ENCODE measurements around the gene TXNRD2. TPM values are rescaled to one million over a fixed set of nuclear protein-coding genes. Genes with fewer than 3 reads are reported as not detected.

TXNRD2 gene
- total RNA-seq, 1 donor from 2014 or later: 22.9 TPM

- no peak for DNase-seq (ENCODE audit: low spot score in 2 of 2, unreplicated experiment in 2 of 2)
- no peak overlapping the region for H3K4me3 Mint-ChIP-seq
- TF ChIP-seq, protein P1, sequence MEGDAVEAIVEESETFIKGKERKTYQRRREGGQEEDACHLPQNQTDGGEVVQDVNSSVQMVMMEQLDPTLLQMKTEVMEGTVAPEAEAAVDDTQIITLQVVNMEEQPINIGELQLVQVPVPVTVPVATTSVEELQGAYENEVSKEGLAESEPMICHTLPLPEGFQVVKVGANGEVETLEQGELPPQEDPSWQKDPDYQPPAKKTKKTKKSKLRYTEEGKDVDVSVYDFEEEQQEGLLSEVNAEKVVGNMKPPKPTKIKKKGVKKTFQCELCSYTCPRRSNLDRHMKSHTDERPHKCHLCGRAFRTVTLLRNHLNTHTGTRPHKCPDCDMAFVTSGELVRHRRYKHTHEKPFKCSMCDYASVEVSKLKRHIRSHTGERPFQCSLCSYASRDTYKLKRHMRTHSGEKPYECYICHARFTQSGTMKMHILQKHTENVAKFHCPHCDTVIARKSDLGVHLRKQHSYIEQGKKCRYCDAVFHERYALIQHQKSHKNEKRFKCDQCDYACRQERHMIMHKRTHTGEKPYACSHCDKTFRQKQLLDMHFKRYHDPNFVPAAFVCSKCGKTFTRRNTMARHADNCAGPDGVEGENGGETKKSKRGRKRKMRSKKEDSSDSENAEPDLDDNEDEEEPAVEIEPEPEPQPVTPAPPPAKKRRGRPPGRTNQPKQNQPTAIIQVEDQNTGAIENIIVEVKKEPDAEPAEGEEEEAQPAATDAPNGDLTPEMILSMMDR (IDR thresholded peaks at IDR 0.05; ENCODE audit: unreplicated experiment): no peak
- no peaks in the 10 kb centered on the region for H3K9me3 Mint-ChIP-seq
- no peak overlapping the region for H3K27ac Mint-ChIP-seq
- H3K36me3 Mint-ChIP-seq: peaks cover under 1% of the 10 kb centered on the region
- peaks cover 60% of the 10 kb centered on the region for H3K4me1 Mint-ChIP-seq
- H3K27me3 Mint-ChIP-seq (ENCODE audit: low read depth): no peaks in the 10 kb centered on the region
Observed at GRCh38 chr22:19844377-19845053, 97.1 kb downstream of the TXNRD2 start.

DNA sequence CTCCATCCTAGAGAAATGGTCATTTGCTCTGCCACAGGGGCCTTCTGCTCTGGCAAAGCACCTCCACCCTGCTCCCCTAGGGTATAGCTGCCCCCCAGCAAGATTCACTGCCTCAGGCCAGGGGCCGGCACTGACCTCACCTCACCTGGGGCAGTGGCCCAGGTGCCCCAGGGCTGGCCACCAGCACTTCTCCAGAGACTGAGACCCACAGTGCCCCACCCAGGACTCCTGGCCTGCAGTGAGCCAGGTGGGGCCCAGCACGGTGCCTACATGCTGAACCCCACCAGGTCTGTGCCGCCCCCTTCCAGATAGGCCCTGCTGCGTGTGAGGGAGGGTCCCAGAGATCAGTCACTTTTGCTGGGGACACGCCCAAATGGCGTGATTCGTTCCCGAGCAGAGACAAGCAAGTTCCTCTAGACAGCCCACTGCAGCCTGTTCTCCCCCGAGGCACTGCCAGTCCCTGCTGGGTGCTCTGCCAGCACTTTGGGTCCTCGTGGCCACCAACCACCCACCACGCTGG, 97.7 kb downstream of the TXNRD2 start:
- Mint-ChIP-seq H3K9me3 (no peaks in the 10 kb centered on the region), H3K36me3 (no peaks in the 10 kb centered on the region), H3K4me3 (no peak overlapping the region), H3K27ac (no peak overlapping the region), H3K4me1 (peaks cover 57% of the 10 kb centered on the region), H3K27me3 (ENCODE audit: low read depth) (no peaks in the 10 kb centered on the region)
- TF ChIP-seq, protein P1 (IDR thresholded peaks at IDR 0.05; ENCODE audit: unreplicated experiment): no peak
- DNase-seq (ENCODE audit: low spot score in 2 of 2, unreplicated experiment in 2 of 2): no peak

DNA sequence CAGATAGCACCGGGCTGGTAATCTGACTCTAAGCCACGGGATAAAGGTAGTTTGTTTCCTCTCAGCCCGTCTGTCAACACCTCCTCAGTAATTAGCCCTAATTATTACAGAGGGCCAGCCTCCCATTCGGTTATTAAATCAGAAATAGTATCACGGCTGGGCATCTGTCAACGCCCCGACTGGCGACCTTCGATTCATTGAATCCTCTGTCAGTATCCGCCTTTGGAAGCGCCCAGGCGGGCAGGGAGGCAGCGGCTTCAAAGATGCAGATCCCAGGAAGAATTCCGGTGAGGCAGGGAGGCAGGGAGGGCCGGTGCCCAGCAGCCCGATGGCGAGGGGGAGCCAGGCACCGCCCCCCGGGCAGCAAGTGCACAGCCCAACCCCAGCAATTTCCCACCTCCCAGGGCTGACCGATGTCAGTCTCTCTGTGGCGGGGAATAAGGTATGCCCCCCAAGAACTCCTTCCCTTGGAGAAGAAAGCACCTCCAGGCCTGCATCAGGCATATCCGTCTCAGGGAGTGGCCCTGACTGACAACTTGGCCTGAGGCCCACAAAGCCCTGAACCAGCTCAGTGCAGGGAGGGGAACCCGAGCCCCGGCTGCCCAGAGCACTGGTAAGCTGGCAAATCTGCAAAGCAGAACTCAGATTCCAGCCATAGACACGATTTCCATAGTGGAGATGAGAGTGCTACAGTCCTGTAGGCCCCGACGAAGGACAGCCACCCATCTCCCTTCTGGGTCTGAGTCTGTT, 98.3 kb downstream of the TXNRD2 start:
- peak in 1 of 2 experiments; percentile 39 for DNase-seq (ENCODE audit: low spot score in 2 of 2, unreplicated experiment in 2 of 2)
- Mint-ChIP-seq H3K27me3 (ENCODE audit: low read depth) (no peaks in the 10 kb centered on the region), H3K36me3 (no peaks in the 10 kb centered on the region), H3K4me3 (no peak overlapping the region), H3K9me3 (no peaks in the 10 kb centered on the region), H3K4me1 (peaks cover 51% of the 10 kb centered on the region), H3K27ac (peak overlapping the region; percentile 66)
- TF ChIP-seq, protein P1 (IDR thresholded peaks at IDR 0.05; ENCODE audit: unreplicated experiment): no peak

DNA sequence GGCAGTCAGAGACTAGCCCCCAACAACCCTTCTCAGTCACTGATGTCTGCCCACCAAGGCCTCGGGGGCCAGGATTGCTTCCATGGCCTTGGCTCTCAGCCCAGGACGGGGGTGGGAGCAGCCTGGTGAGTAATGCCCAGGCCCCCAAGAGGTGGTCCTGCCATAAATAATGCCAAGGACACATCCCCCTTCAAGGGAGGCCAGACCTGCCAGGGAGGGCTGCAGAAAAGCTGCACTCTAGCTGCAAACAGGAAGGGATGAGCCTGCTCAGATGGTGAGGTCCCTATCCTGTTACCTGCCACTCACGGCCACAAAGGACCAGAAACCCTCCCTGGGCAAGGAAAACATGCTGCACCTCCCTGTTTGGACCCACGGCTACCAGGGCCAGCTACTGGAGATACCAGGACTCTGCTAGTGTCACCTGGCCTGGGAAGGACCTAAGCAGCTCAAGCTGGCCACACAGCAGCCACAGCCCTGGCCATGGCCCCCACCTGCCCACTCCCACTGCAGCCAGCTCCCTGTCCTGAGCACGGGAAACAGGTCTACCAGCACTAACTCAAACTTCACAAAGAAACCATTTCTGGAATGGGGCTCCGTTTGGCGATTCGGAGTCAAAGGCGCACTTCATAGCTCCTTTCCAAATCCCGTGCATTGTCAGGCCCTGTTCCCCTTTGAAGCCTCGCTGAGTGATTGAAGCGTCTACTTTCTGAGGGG, 99.1 kb downstream of the TXNRD2 start:
- Mint-ChIP-seq H3K27me3 (ENCODE audit: low read depth) (no peaks in the 10 kb centered on the region), H3K4me1 (peaks cover 46% of the 10 kb centered on the region), H3K4me3 (no peak overlapping the region), H3K27ac (peak overlapping the region; percentile 66), H3K9me3 (no peaks in the 10 kb centered on the region), H3K36me3 (no peaks in the 10 kb centered on the region)
- no peak for DNase-seq (ENCODE audit: low spot score in 2 of 2, unreplicated experiment in 2 of 2)
- TF ChIP-seq, protein P1 (IDR thresholded peaks at IDR 0.05; ENCODE audit: unreplicated experiment): no peak

DNA sequence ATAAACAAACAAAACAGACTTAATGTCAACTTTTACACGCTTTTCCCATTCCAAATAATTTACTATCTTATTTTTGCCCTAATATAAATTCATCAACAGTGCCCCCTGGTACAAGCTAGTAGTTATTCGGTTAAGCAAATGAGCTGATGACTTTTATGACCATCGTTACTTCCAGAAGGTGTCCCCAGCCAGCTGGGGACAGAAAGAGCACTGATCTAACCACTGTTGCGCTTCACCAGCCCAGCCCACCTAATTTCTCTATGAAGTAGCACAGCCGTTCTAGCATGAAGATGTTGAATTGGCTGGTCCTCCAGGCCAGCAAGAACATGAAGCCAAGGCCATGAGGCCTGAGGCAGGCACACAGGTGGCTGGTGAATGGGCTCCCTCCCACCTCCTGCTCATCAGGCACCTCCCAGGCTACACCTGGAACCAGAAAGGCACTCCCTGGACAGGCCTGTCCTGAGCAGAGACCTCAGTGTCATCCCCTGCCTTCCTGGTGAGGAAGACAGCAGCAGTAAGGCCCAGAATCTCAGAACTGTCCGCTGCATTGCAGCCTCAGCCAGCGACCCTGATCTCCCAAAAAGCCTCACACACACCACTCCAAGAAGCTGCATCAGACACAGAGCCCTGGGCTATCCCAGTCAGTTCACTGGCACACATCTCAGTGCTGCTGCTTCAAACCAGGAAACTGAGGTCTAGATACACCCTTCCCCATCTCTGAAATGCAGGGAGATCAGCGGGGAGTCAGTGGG, 99.8 kb downstream of the TXNRD2 start:
- Mint-ChIP-seq H3K36me3 (no peaks in the 10 kb centered on the region), H3K4me3 (no peak overlapping the region), H3K27ac (no peak overlapping the region), H3K4me1 (peaks cover 46% of the 10 kb centered on the region), H3K9me3 (no peaks in the 10 kb centered on the region), H3K27me3 (ENCODE audit: low read depth) (no peaks in the 10 kb centered on the region)
- TF ChIP-seq, protein P1 (IDR thresholded peaks at IDR 0.05; ENCODE audit: unreplicated experiment): no peak
- no peak for DNase-seq (ENCODE audit: low spot score in 2 of 2, unreplicated experiment in 2 of 2)
